K562 (cell line): Measurements from ENCODE around the gene POU2F3. TPM values are rescaled to one million over a fixed set of nuclear protein-coding genes. Genes with fewer than 3 reads are reported as not detected.

Source experiments
- BACH1 ChIP-seq: fragments of 200-800 bp; sonication (Bioruptor generic); IDR thresholded peaks from 2 replicates; pipeline ENCODE4 v1.6.1; 2016; ENCODE audit warnings: missing genetic modification characterization, missing compliant biosample characterization
- BRD4 ChIP-seq: fragments of 200-600 bp; sonication (generic); IDR thresholded peaks from 2 replicates; pipeline ENCODE4 v1.6.1; 2017; ENCODE audit warnings: inconsistent platforms
- C11orf30 ChIP-seq: fragments of 450-650 bp; IDR thresholded peaks from 2 replicates; pipeline ENCODE4 v1.6.1; 2016; ENCODE audit warnings: low read depth, mild to moderate bottlenecking
- DACH1 ChIP-seq: fragments of 450-650 bp; IDR thresholded peaks from 2 replicates; pipeline ENCODE4 v1.6.1; 2018; ENCODE audit not compliant: partially characterized antibody
- DIDO1 ChIP-seq: fragments of 450-650 bp; IDR thresholded peaks from 2 replicates; pipeline ENCODE4 v1.6.1; 2016; ENCODE audit warnings: low read depth, missing biosample characterization, missing genetic modification characterization
- EP300 ChIP-seq: IDR thresholded peaks from 2 replicates; pipeline ENCODE4 v1.6.1; 2012; ENCODE audit warnings: low read length, improper control_type of control experiment
- EP400 ChIP-seq: fragments of 450-650 bp; IDR thresholded peaks from 2 replicates; pipeline ENCODE4 v1.6.1; 2017; ENCODE audit warnings: antibody characterized with exemption, mild to moderate bottlenecking, moderate library complexity
- FOS ChIP-seq: IDR thresholded peaks from 3 replicates; pipeline ENCODE4 v1.6.1; 2011; ENCODE audit not compliant: insufficient read length; ENCODE audit errors: extremely low read depth
- FOXA1 ChIP-seq: fragments of 450-650 bp; IDR thresholded peaks from 2 replicates; pipeline ENCODE4 v1.6.1; 2016; ENCODE audit warnings: mild to moderate bottlenecking, borderline replicate concordance
- GATAD2B ChIP-seq: fragments of 450-650 bp; IDR thresholded peaks from 2 replicates; pipeline ENCODE4 v1.6.1; 2017; ENCODE audit warnings: mild to moderate bottlenecking, borderline replicate concordance
- HNRNPL ChIP-seq: fragments of 200-400 bp; formaldehyde crosslinking; IDR thresholded peaks from 2 replicates; pipeline ENCODE4 v1.6.1; 2017; ENCODE audit warnings: low read depth, mild to moderate bottlenecking, low read length
- HOXB6 ChIP-seq: fragments of 250-450 bp; sonication (Bioruptor Pico); IDR thresholded peaks from 2 replicates; pipeline ENCODE4 v1.5.1; 2022; ENCODE audit warnings: mild to moderate bottlenecking, borderline replicate concordance
- MCM3 ChIP-seq: fragments of 450-650 bp; IDR thresholded peaks from 2 replicates; pipeline ENCODE4 v1.6.1; 2016
- MED1 ChIP-seq: sonication (generic); formaldehyde crosslinking; IDR thresholded peaks from 2 replicates; pipeline ENCODE4 v1.8.1; 2023; ENCODE audit warnings: missing genetic modification reagents, borderline replicate concordance
- PTRF ChIP-seq: fragments of 450-650 bp; IDR thresholded peaks from 2 replicates; pipeline ENCODE4 v1.6.1; 2016; ENCODE audit warnings: mild to moderate bottlenecking, missing genetic modification characterization, missing compliant biosample characterization
- RB1 ChIP-seq: fragments of 450-650 bp; IDR thresholded peaks from 2 replicates; pipeline ENCODE4 v1.6.1; 2017; ENCODE audit warnings: low read depth, mild to moderate bottlenecking
- RFX1 ChIP-seq: fragments of 450-650 bp; IDR thresholded peaks from 2 replicates; pipeline ENCODE4 v1.6.1; 2016; ENCODE audit warnings: mild to moderate bottlenecking, moderate library complexity
- TAF9B ChIP-seq: fragments of 450-650 bp; IDR thresholded peaks from 2 replicates; pipeline ENCODE4 v1.6.1; 2018; ENCODE audit warnings: mild to moderate bottlenecking; ENCODE audit not compliant: partially characterized antibody
- ZBED1 ChIP-seq: IDR thresholded peaks from 2 replicates; pipeline ENCODE4 v1.6.1; 2014
- ZKSCAN8 ChIP-seq: fragments of 200-800 bp; sonication (Bioruptor generic); IDR thresholded peaks from 2 replicates; pipeline ENCODE4 v1.6.1; 2016; ENCODE audit warnings: missing genetic modification characterization, missing compliant biosample characterization
- ZNF165 ChIP-seq: fragments of 250-450 bp; sonication (Bioruptor Pico); IDR thresholded peaks from 2 replicates; pipeline ENCODE4 v1.4.0; 2020; ENCODE audit warnings: borderline replicate concordance
- ZNF592 ChIP-seq: fragments of 450-650 bp; IDR thresholded peaks from 2 replicates; pipeline ENCODE4 v1.6.1; 2017; ENCODE audit warnings: antibody characterized with exemption, mild to moderate bottlenecking
- ZNF766 ChIP-seq: fragments of 200-800 bp; sonication (Bioruptor generic); conservative IDR thresholded peaks from 2 replicates; pipeline ENCODE4 v1.6.1; 2016; ENCODE audit warnings: missing genetic modification characterization, missing compliant biosample characterization
- polyA plus RNA-seq, 8 experiments: library from polyadenylated mRNA; depleted of rRNA in 4 of 8; stranded (reverse) in 5 of 8; unstranded in 3 of 8; fragments of >200 nt; fragmentation: Nextera tagmentation in 2 of 8; fragmentation: Illumina TruSeq in 1 of 8; extraction: Ambion mirVana in 2 of 8; extraction: Trizol in 1 of 8; gene quantifications; 2 replicates each; pipeline versions ENCODE4 v1.2.1 to v1.2.3, GENCODE V29; 2011 to 2014; ENCODE audit warnings: inconsistent platforms in 1 of 8, missing spikeins in 1 of 8
- total RNA-seq, 7 experiments: library from RNA; depleted of rRNA in 6 of 7; stranded (reverse); fragments of >200 nt in 6 of 7; fragmentation: Illumina TruSeq in 2 of 7; extraction: Trizol in 2 of 7; gene quantifications; 2 replicates each; pipeline versions ENCODE4 v1.2.1 to v1.2.3, GENCODE V29; 2011 to 2021; ENCODE audit warnings: low replicate concordance in 1 of 7

The POU2F3 gene
- total and polyA plus RNA-seq, 9 of the 15 experiments (the other 6 are each of a cell fraction or from before 2014, with no cell fraction given): not detected

GRCh38 chr11:120338107-120338933 lies 98.4 kb downstream of the POU2F3 start (continued):
- TF ChIP-seq ZNF592 (0 out of 2 replicates have a peak, but pooled peaks have one; percentile 51), BRD4 (0 out of 2 replicates have a peak, but pooled peaks have one; percentile 56), MED1 (CRISPR knock-in tag) (no peak), PTRF (tag) (no peak), FOS (no peak), EP300 (peak; percentile 9; the same call in 1 of the 2 replicates), HOXB6 (CRISPR knock-in tag) (no peak), C11orf30 (0 out of 2 replicates have a peak, but pooled peaks have one; percentile 48), RFX1 (no peak), GATAD2B (no peak), HNRNPL (no peak), BACH1 (tag) (no peak), EP400 (0 out of 2 replicates have a peak, but pooled peaks have one; percentile 8), DACH1 (no peak), ZBED1 (no peak), TAF9B (no peak), ZNF766 (0 out of 2 replicates have a peak, but pooled peaks have one; percentile 17), MCM3 (no peak), DIDO1 (tag) (no peak), ZNF165 (CRISPR knock-in tag) (no peak), RB1 (no peak), FOXA1 (no peak), ZKSCAN8 (CRISPR knock-in tag) (0 out of 2 replicates have a peak, but pooled peaks have one; percentile 6)
